Stomach smooth muscle (tissue), 2 donors: Measurements from ENCODE around the gene PLSCR5.

Source experiments
- H3K27ac ChIP-seq: one replicate; pipeline ENCODE4 v1.7.0; 2013; ENCODE audit warnings: mild to moderate bottlenecking, low read length, inconsistent platforms
- H3K27me3 ChIP-seq, 2 donors: one replicate each; pipeline ENCODE4 v1.7.0; 2013; ENCODE audit warnings: low read length in 2 of 2; ENCODE audit not compliant: insufficient read depth in 2 of 2, control insufficient read depth in 1 of 2
- H3K36me3 ChIP-seq, 2 donors: one replicate each; pipeline ENCODE4 v1.7.0; 2013; ENCODE audit warnings: low read length in 2 of 2; ENCODE audit not compliant: control insufficient read depth in 2 of 2, insufficient read depth in 2 of 2
- H3K4me1 ChIP-seq: one replicate; pipeline ENCODE4 v1.7.0; 2013; ENCODE audit warnings: low read length; ENCODE audit not compliant: control insufficient read depth, insufficient read depth
- H3K4me3 ChIP-seq, 2 donors: one replicate each; pipeline ENCODE4 v1.7.0; 2013; ENCODE audit warnings: low read length in 2 of 2
- H3K9ac ChIP-seq, 2 donors: one replicate each; pipeline ENCODE4 v1.7.0; 2013; ENCODE audit warnings: low read length in 2 of 2, mild to moderate bottlenecking in 1 of 2
- H3K9me3 ChIP-seq, 2 donors: one replicate each; pipeline ENCODE4 v1.7.0; 2013; ENCODE audit warnings: low read length in 2 of 2; ENCODE audit not compliant: control insufficient read depth in 2 of 2
- donor health status: healthy.
- donor health status: Pancreatic carcinoma.

Gene PLSCR5

GRCh38 chr3:146560678-146561077 is 44.5 kb downstream of the PLSCR5 start:
- H3K9ac ChIP-seq, result no peak overlapping the region
- H3K27ac ChIP-seq, result no peak overlapping the region
- no peaks in the 10 kb centered on the region for H3K27me3 ChIP-seq
- no peaks in the 10 kb centered on the region for H3K4me1 ChIP-seq
- H3K9me3 ChIP-seq, result no peaks in the 10 kb centered on the region
- H3K4me3 ChIP-seq, result no peak overlapping the region
- no peaks in the 10 kb centered on the region for H3K36me3 ChIP-seq

- Histone ChIP-seq H3K9me3 (no peaks in the 10 kb centered on the region), H3K27ac (no peak overlapping the region), H3K9ac (no peak overlapping the region), H3K27me3 (no peaks in the 10 kb centered on the region), H3K4me3 (no peak overlapping the region), H3K4me1 (no peaks in the 10 kb centered on the region), H3K36me3 (no peaks in the 10 kb centered on the region)
Observed at GRCh38 chr3:146559388-146559787, 45.8 kb downstream of the PLSCR5 start.

GRCh38 chr3:146558781-146559180 is 46.4 kb downstream of the PLSCR5 start:
- Histone ChIP-seq H3K27me3 (no peaks in the 10 kb centered on the region), H3K27ac (no peak overlapping the region), H3K36me3 (no peaks in the 10 kb centered on the region), H3K9ac (no peak overlapping the region), H3K9me3 (no peaks in the 10 kb centered on the region), H3K4me3 (no peak overlapping the region), H3K4me1 (no peaks in the 10 kb centered on the region)

GRCh38 chr3:146557745-146558144 is 47.4 kb downstream of the PLSCR5 start:
- no peaks in the 10 kb centered on the region for H3K4me1 ChIP-seq
- no peaks in the 10 kb centered on the region for H3K27me3 ChIP-seq
- no peak overlapping the region for H3K9ac ChIP-seq
- H3K27ac ChIP-seq, result no peak overlapping the region
- H3K36me3 ChIP-seq, result no peaks in the 10 kb centered on the region
- no peak overlapping the region for H3K4me3 ChIP-seq
- H3K9me3 ChIP-seq, result no peaks in the 10 kb centered on the region

- H3K4me1 ChIP-seq, result no peaks in the 10 kb centered on the region
- H3K9me3 ChIP-seq, result no peaks in the 10 kb centered on the region
- no peaks in the 10 kb centered on the region for H3K36me3 ChIP-seq
- H3K9ac ChIP-seq, result no peak overlapping the region
- no peak overlapping the region for H3K27ac ChIP-seq
- no peak overlapping the region for H3K4me3 ChIP-seq
- no peaks in the 10 kb centered on the region for H3K27me3 ChIP-seq
Observed at GRCh38 chr3:146555311-146555710, 49.8 kb downstream of the PLSCR5 start.

GRCh38 chr3:146554151-146554760 is 50.9 kb downstream of the PLSCR5 start:
- H3K4me3 ChIP-seq, result no peak overlapping the region
- no peaks in the 10 kb centered on the region for H3K4me1 ChIP-seq
- no peaks in the 10 kb centered on the region for H3K36me3 ChIP-seq
- H3K9ac ChIP-seq, result no peak overlapping the region
- no peaks in the 10 kb centered on the region for H3K27me3 ChIP-seq
- no peaks in the 10 kb centered on the region for H3K9me3 ChIP-seq
- no peak overlapping the region for H3K27ac ChIP-seq

GRCh38 chr3:146550743-146551510 is 54.2 kb downstream of the PLSCR5 start:
- Histone ChIP-seq H3K9ac (peak overlapping the region in 1 of 2 donors; percentile 40), H3K4me1 (no peaks in the 10 kb centered on the region), H3K4me3 (peak overlapping the region in 1 of 2 donors; percentile 60), H3K27ac (no peak overlapping the region), H3K36me3 (no peaks in the 10 kb centered on the region), H3K27me3 (no peaks in the 10 kb centered on the region), H3K9me3 (no peaks in the 10 kb centered on the region)

GRCh38 chr3:146550070-146550615 is 55.0 kb downstream of the PLSCR5 start:
- H3K4me3 ChIP-seq, result peak overlapping the region; percentile 0 to 60

GRCh38 chr3:146547235-146547835 is 57.8 kb downstream of the PLSCR5 start:
- H3K4me1 ChIP-seq, result no peaks in the 10 kb centered on the region
- H3K9me3 ChIP-seq, result no peaks in the 10 kb centered on the region
- no peak overlapping the region for H3K27ac ChIP-seq
- no peak overlapping the region for H3K9ac ChIP-seq
- H3K36me3 ChIP-seq, result no peaks in the 10 kb centered on the region
- H3K27me3 ChIP-seq, result no peaks in the 10 kb centered on the region
- H3K4me3 ChIP-seq, result no peak overlapping the region

More at GRCh38 chr3:146550070-146550615, 55.0 kb downstream of the PLSCR5 start:
- Histone ChIP-seq H3K27ac (no peak overlapping the region), H3K9me3 (no peaks in the 10 kb centered on the region), H3K27me3 (no peaks in the 10 kb centered on the region), H3K4me1 (no peaks in the 10 kb centered on the region), H3K9ac (peak overlapping the region in 1 of 2 donors; percentile 40), H3K36me3 (no peaks in the 10 kb centered on the region)

- Histone ChIP-seq H3K36me3 (no peaks in the 10 kb centered on the region), H3K27me3 (no peaks in the 10 kb centered on the region), H3K4me3 (no peak overlapping the region), H3K9me3 (no peaks in the 10 kb centered on the region), H3K4me1 (peaks cover 3% of the 10 kb centered on the region), H3K27ac (no peak overlapping the region), H3K9ac (no peak overlapping the region)
Observed at GRCh38 chr3:146546366-146546965, 58.7 kb downstream of the PLSCR5 start.
